Fibroblast of skin of left quadriceps (primary cell): ENCODE data around the gene JMJD1C.
"Not testable (repeated sequence)": the region's sequence is repeated elsewhere in the genome, so short reads cannot be mapped to it uniquely, and the experiment has no call there.

Experiments
- DNase-seq, 2 experiments: peaks; one replicate each; pipeline ENCODE4 v3.0.0-alpha.2; 2013; ENCODE audit warnings: low read depth in 2 of 2

JMJD1C gene

GRCh38 chr10:63364918-63365317, 100.9 kb downstream of the JMJD1C start:
- no peak for DNase-seq

GRCh38 chr10:63363951-63364350, 101.8 kb downstream of the JMJD1C start:
- DNase-seq, result no peak

- DNase-seq, result no peak
Measured at GRCh38 chr10:63355682-63356081, 110.1 kb downstream of the JMJD1C start.

GRCh38 chr10:63352976-63353375, 112.8 kb downstream of the JMJD1C start:
- no peak for DNase-seq

GRCh38 chr10:63348245-63348850, 117.4 kb downstream of the JMJD1C start:
- DNase-seq, result no peak

- no peak for DNase-seq
Measured at GRCh38 chr10:63346015-63346441, 119.7 kb downstream of the JMJD1C start.

- no peak for DNase-seq
Measured at GRCh38 chr10:63344269-63344668, 121.5 kb downstream of the JMJD1C start.

GRCh38 chr10:63343476-63343875, 122.3 kb downstream of the JMJD1C start:
- DNase-seq, result no peak

- not testable (repeated sequence) for DNase-seq
Measured at GRCh38 chr10:63339640-63340039, 126.1 kb downstream of the JMJD1C start.

- no peak for DNase-seq
Measured at GRCh38 chr10:63337455-63338251, 128.1 kb downstream of the JMJD1C start.

GRCh38 chr10:63331586-63331985, 134.2 kb downstream of the JMJD1C start:
- DNase-seq, result no peak

GRCh38 chr10:63324495-63324854, 141.3 kb downstream of the JMJD1C start:
- DNase-seq, result no peak

GRCh38 chr10:63323701-63324494, 141.9 kb downstream of the JMJD1C start:
- DNase-seq, result no peak

- no peak for DNase-seq
Measured at GRCh38 chr10:63320683-63321082, 145.1 kb downstream of the JMJD1C start.

GRCh38 chr10:63319231-63319630, 146.5 kb downstream of the JMJD1C start:
- no peak for DNase-seq

- no peak for DNase-seq
Measured at GRCh38 chr10:63318491-63318890, 147.3 kb downstream of the JMJD1C start.

- DNase-seq, result no peak
Measured at GRCh38 chr10:63314020-63314419, 151.8 kb downstream of the JMJD1C start.

- DNase-seq, result no peak
Measured at GRCh38 chr10:63313066-63313717, 152.6 kb downstream of the JMJD1C start.

- no peak for DNase-seq
Measured at GRCh38 chr10:63308628-63309027, 157.1 kb downstream of the JMJD1C start.

- DNase-seq, result no peak
Measured at GRCh38 chr10:63304146-63304545, 161.6 kb downstream of the JMJD1C start.

- no peak for DNase-seq
Measured at GRCh38 chr10:63300801-63301200, 165.0 kb downstream of the JMJD1C start.

- no peak for DNase-seq
Measured at GRCh38 chr10:63297941-63298340, 167.8 kb downstream of the JMJD1C start.
